Measurements from ENCODE around the gene PLEKHA6. TPM values are rescaled to one million over a fixed set of nuclear protein-coding genes. Genes with fewer than 3 reads are reported as not detected.

Gene PLEKHA6
- total RNA-seq, 1 experiment from 2014 or later, result 2.1 TPM

- H3K27ac Mint-ChIP-seq, result no peak overlapping the region
- peaks cover 0 to 6% (median 0%) of the 10 kb centered on the region in 3 experiments; a peak in 2 of 7 replicates for H3K36me3 Mint-ChIP-seq (ENCODE audit: insufficient read depth in 1 of 3, low read depth in 3 of 3)
- no peaks in the 10 kb centered on the region for H3K9me3 Mint-ChIP-seq
- H3K4me3 Mint-ChIP-seq, result no peak overlapping the region
- Histone ChIP-seq H2BK20ac (ENCODE audit: low read depth, low read length, poor library complexity, severe bottlenecking) (no peak overlapping the region), H3K23ac (ENCODE audit: insufficient read length, low read depth, low read length) (no peak overlapping the region), H4K5ac (ENCODE audit: insufficient read length, low read depth, low read length) (no peak overlapping the region), H2BK12ac (ENCODE audit: insufficient read length, low read depth, low read length) (no peak overlapping the region), H4K8ac (replicated peaks; ENCODE audit: insufficient read length, low read depth, low read length) (no peak overlapping the region), H3K14ac (ENCODE audit: insufficient read depth, low read length) (no peak overlapping the region), H3K27me3 (ENCODE audit: insufficient read depth, low read length) (no peaks in the 10 kb centered on the region), H3K9ac (ENCODE audit: extremely low read depth, insufficient read length, low read length) (no peak overlapping the region), H2BK5ac (ENCODE audit: insufficient read length, low read length) (no peak overlapping the region), H3K9me3 (ENCODE audit: control insufficient read depth, low read depth, low read length) (no peaks in the 10 kb centered on the region), H4K91ac (ENCODE audit: insufficient read length, low read depth, low read length) (no peak overlapping the region), H4K20me1 (ENCODE audit: control insufficient read depth, insufficient read depth, insufficient read length) (peaks cover 2% of the 10 kb centered on the region), H3T11ph (ENCODE audit: low read length) (no peak overlapping the region), H3K27ac (ENCODE audit: insufficient read length, low read depth, low read length) (no peak overlapping the region), H3K4ac (ENCODE audit: low read depth, low read length) (no peak overlapping the region), H2AFZ (ENCODE audit: low read length) (no peak overlapping the region), H3K23me2 (ENCODE audit: insufficient read length, low read depth, low read length, poor library complexity, severe bottlenecking) (no peaks in the 10 kb centered on the region), H3K56ac (ENCODE audit: insufficient read length, low read depth, low read length) (no peak overlapping the region), H2AK5ac (ENCODE audit: insufficient read length, low read length) (no peak overlapping the region), H3K4me1 (ENCODE audit: insufficient read depth, low read length) (no peaks in the 10 kb centered on the region), H2BK120ac (ENCODE audit: low read depth, low read length, poor library complexity, severe bottlenecking) (no peak overlapping the region), H3K79me2 (ENCODE audit: insufficient read depth, low read length) (no peaks in the 10 kb centered on the region), H3K4me2 (ENCODE audit: insufficient read depth, insufficient read length, low read length) (no peak overlapping the region), H2BK15ac (ENCODE audit: low read depth, low read length) (no peak overlapping the region), H3K18ac (ENCODE audit: insufficient read length, low read depth, low read length) (no peak overlapping the region), H3K79me1 (ENCODE audit: insufficient read depth, low read depth, low read length, poor library complexity, severe bottlenecking) (no peaks in the 10 kb centered on the region)
- no peak for DNase-seq
- no peak for TF ChIP-seq CTCF (conservative IDR thresholded peaks at IDR 0.05)
- WGBS (ENCODE audit: extremely low coverage, insufficient read length, low lambda C conversion rate), result no CpG with 5 or more reads among the region's 6 CpGs
- peaks cover 3% of the 10 kb centered on the region for H3K27me3 Mint-ChIP-seq (ENCODE audit: low read depth)
- H3K4me1 Mint-ChIP-seq, result peaks cover 0 to 6% of the 10 kb centered on the region in 2 experiments; a peak in 3 of 4 replicates
Observed at GRCh38 chr1:204271970-204272369, 87.8 kb downstream of the PLEKHA6 start.
